DOHH2 (cell line): ENCODE results near the gene PIBF1.

Source experiments
- EZH2phosphoT487 ChIP-seq: fragments of 200-600 bp; sonication (generic); IDR thresholded peaks from 2 replicates; pipeline ENCODE4 v1.6.1; 2017; ENCODE audit warnings: borderline replicate concordance, mild to moderate bottlenecking, antibody characterized with exemption, low read length, moderate library complexity, mixed read lengths
- TF ChIP-seq, protein P1 (sequence below): fragments of 200-600 bp; sonication (generic); IDR thresholded peaks from one replicate; pipeline ENCODE4 v1.5.1; 2014; ENCODE audit warnings: antibody characterized with exemption, mild to moderate bottlenecking, low read depth, low read length; ENCODE audit not compliant: poor library complexity, severe bottlenecking

DNA sequence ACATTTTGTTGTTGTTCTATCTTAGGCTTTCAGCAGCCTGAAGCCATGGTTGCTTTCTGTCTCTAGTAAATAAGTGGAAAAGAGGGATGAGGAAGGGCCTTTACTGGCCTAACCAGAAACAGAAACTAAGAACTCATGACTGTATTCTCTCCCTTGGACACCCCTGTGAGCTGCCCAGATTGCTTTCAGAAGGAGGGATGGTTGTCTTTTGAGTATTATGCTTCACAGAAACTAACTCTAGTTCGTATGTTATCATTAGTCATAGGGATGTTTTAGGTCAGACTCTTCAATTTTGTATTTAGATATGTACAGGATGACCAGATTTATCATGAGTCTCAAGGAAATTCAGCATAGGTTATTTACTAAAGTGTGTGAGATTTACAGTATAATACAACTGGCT lies 36.7 kb upstream of the PIBF1 start:
- TF ChIP-seq, protein P1, sequence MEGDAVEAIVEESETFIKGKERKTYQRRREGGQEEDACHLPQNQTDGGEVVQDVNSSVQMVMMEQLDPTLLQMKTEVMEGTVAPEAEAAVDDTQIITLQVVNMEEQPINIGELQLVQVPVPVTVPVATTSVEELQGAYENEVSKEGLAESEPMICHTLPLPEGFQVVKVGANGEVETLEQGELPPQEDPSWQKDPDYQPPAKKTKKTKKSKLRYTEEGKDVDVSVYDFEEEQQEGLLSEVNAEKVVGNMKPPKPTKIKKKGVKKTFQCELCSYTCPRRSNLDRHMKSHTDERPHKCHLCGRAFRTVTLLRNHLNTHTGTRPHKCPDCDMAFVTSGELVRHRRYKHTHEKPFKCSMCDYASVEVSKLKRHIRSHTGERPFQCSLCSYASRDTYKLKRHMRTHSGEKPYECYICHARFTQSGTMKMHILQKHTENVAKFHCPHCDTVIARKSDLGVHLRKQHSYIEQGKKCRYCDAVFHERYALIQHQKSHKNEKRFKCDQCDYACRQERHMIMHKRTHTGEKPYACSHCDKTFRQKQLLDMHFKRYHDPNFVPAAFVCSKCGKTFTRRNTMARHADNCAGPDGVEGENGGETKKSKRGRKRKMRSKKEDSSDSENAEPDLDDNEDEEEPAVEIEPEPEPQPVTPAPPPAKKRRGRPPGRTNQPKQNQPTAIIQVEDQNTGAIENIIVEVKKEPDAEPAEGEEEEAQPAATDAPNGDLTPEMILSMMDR, result no peak
- TF ChIP-seq EZH2phosphoT487, result no peak
